DLD1 (cell line): Measurements from ENCODE around the gene JMJD4.
"Not testable (repeated sequence)": the region's sequence is repeated elsewhere in the genome, so short reads cannot be mapped to it uniquely, and the experiment has no call there.

Experiments used
- in situ Hi-C: cut with HindIII; loops from 2 replicates; pipeline ENCODE4 v1.10.0; 2017; ENCODE audit warnings: low sequenced_read_pairs

The JMJD4 gene

GRCh38 chr1:227733751-227734545, 1.2 kb downstream of the JMJD4 start:
- in situ Hi-C loops: no loop called here

- in situ Hi-C loops: no loop called here
These were observed 1.8 kb downstream of the JMJD4 start for GRCh38 chr1:227733309-227733705.

- in situ Hi-C loops: no loop called here
These were observed 2.4 kb downstream of the JMJD4 start for GRCh38 chr1:227732586-227733308.

- in situ Hi-C loops: no loop called here
These were observed 3.2 kb downstream of the JMJD4 start for GRCh38 chr1:227731696-227732585.

- in situ Hi-C loops: no loop called here
These were observed 3.8 kb downstream of the JMJD4 start for GRCh38 chr1:227731241-227731677.

- in situ Hi-C loops: no loop called here
These were observed 4.4 kb downstream of the JMJD4 start for GRCh38 chr1:227730630-227731151.

- in situ Hi-C loops: no loop called here
These were observed 5.0 kb downstream of the JMJD4 start for GRCh38 chr1:227729881-227730629.

- in situ Hi-C loops: no loop called here
These were observed 5.8 kb downstream of the JMJD4 start for GRCh38 chr1:227729144-227729880.

GRCh38 chr1:227728892-227729143, 6.3 kb downstream of the JMJD4 start:
- in situ Hi-C loops: no loop called here

GRCh38 chr1:227728059-227728891, 6.8 kb downstream of the JMJD4 start:
- in situ Hi-C loops: no loop called here

- in situ Hi-C loops: no loop called here
These were observed 8.0 kb downstream of the JMJD4 start for GRCh38 chr1:227726924-227727599.

GRCh38 chr1:227726318-227726717, 8.8 kb downstream of the JMJD4 start:
- in situ Hi-C loops: no loop called here

- in situ Hi-C loops: no loop called here
These were observed 10.1 kb downstream of the JMJD4 start for GRCh38 chr1:227725046-227725445.

GRCh38 chr1:227723474-227723873, 11.6 kb downstream of the JMJD4 start:
- in situ Hi-C loops: no loop called here

- in situ Hi-C loops: no loop called here
These were observed 16.2 kb downstream of the JMJD4 start for GRCh38 chr1:227718932-227719331.

- in situ Hi-C loops: no loop called here
These were observed 22.5 kb downstream of the JMJD4 start for GRCh38 chr1:227712648-227713047.

GRCh38 chr1:227710474-227710873, 24.6 kb downstream of the JMJD4 start:
- in situ Hi-C loops: not testable (repeated sequence)

GRCh38 chr1:227709451-227709850, 25.7 kb downstream of the JMJD4 start:
- in situ Hi-C loops: no loop called here
